ENCODE data around the gene PTRHD1. TPM values are rescaled to one million over a fixed set of nuclear protein-coding genes. Genes with fewer than 3 reads are reported as not detected.

The PTRHD1 gene
- polyA plus RNA-seq, 1 donor: 33.7 TPM

DNA sequence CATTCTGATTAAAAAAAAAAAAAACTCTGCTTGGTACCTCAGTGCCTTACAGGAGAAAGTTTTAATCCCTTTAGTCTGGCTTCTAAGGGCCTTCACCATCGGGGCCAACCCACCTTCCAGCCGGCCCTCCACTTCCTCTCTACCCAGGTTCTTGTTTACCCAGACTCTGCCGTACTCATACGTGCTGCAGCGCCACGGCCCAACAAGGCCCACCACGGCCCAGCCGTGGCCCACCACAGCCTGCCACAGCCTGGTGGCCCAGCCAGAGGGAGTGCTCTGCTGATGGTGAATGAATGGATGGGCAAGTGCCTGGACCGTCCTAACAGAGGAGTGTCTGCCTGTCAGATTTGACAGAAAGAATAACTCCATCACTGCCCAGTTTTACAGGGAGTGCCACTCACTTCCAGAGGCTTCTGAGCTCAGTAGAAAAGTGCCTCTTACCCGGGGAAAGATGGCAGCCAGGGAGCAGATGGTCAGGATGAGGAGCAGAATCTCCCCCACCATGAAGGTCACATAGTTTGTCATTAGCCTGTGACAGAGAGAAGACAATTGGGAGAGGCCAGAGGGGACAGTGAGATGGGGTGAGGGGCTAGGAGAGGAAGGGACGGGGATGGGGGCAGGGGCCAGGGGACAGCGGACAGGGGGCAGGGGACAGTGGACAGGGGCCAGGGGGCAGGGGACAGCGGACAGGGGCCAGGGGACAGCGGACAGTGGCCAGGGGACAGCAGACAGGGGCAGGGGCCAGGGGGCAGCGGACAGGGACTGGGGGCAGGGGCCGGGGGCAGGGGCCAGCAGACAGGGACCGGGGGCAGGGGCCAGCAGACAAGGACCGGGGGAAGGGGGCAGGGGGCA, 38.3 kb upstream of the PTRHD1 start:
- no peak for DNase-seq

DNA sequence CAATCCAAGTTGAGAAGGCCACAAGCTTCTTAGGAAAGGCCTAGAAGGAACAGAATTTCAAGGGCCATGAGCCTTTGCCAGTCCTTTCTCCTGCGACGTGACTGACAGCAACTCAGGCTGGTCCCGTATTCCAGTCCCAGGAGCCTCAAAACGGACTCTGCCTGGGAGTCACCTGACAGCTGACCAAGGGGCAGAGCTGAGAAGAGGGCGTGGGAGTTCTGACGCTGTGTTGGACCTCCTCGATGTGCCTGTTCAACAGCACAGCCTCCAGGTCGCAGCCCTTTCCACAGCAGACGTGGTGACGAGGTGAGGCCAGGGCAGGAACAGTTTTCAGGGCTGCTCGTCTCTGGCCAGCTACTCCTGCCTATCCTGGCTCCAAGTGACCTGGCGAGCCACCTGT, 37.6 kb upstream of the PTRHD1 start:
- no peak for DNase-seq

DNA sequence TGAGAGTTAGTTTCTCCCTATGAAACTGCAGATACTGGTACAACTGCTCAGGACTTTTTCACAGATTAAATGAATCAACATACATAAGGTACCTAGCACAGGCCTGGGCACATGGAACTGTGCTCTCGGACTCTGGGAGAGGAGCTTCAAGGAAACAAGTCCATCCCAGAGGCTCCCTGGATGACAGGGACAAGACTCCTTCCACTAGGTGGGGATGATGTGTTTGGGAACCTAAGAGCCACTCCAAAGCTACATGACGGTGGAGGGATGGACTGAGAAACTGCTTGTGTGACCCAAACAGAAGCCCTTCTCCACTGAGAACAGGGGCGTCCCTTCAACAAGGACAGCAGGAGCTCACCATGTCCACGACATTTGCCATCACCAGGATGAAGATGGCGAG, 37.2 kb upstream of the PTRHD1 start:
- no peak for DNase-seq

DNA sequence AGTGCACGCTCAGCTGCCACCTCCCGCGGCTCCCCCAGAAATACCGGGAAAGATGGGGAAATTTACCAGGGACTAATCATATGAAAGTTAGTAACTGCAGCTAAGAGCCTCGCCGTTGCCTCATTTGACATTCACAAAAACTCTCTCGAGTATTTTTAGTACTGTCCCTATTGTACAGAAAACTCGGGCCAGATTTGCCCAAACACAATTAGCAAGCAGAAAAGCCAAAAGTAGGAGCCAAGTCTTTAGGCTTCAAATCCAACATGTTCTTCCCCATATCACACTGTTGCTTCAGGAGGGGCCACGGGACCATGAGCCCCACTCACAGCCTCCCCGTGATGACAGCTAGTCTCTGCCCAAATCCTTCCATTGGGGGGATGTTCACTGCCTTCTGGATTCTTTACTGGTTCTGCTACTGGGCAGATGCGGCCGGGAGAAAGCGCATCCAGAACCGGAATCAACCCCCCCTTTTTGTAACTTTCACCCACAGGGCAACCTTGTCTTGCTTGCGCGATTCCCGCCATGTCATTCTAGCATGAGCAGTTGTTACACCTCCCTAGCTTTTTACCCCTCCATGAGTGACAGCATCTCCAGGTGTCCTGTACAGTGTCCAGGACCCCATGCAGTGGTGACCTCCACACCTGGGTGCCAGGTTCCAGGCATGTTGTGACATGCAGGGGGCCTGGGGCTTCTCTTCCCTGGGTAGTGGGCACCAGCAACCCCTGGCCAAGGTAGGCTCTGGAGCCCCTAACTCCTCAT, 35.2 kb upstream of the PTRHD1 start:
- no peak for DNase-seq

DNA sequence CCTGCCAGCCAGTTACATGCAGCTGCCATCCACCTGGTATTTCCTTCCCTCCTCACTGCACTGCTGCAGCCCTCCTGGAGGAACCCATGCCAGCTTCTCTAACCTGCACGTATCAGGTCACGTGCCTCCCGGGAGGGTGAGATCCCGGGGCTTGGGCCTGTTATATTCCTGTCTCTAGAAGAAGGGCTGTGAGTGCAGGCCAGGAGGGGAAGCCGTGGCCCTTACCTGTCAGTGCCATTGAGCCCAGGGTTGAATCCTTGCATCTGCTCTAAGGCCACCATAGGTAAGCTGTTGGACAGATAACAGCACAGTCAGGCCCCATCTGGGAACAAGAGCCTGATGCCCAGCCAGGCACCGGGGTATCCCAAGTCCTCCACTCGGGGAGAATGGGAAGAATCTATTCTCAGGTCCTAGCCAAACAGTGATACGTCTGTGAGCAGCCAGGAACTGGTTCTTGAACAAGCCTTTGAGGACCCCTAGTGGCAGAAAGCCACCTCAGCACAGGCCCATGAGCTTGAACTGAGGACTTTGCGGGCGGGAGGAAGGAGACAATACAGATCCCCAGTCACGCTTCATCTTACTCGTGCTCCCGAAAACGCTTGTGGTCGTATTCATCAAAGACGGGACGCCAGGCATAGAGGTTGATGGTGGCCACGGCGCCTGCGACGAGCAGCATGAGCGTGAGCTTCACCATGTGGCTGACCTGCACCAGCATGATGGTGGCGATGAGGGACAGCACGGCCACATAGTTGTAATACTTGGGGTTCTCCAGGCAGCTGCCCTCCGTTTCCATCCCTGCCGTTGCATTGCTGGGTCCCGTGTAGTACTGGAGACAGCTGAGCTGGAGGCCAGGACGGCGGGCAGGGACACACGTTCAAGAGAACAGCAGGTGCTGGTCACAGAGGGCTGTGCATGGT, 34.4 kb upstream of the PTRHD1 start:
- DNase-seq: peak; percentile 86

DNA sequence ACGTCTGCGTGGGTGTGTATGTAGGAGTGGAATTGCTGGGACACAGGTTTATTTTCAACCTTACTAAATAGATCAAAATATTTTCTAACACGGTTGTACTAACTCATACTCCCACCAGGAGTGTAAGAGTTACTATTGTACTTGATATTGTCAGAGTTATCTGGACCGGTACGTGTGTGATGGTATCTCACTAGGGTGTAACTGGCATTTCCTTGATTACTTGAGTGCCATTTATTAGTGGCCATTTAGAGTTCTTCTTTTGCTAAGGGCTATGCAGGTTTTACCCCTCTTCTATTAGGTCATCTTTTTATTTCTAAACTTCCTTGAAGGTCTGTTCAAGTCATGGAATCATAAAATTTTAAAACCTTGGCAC, 33.6 kb upstream of the PTRHD1 start:
- DNase-seq: no peak

DNA sequence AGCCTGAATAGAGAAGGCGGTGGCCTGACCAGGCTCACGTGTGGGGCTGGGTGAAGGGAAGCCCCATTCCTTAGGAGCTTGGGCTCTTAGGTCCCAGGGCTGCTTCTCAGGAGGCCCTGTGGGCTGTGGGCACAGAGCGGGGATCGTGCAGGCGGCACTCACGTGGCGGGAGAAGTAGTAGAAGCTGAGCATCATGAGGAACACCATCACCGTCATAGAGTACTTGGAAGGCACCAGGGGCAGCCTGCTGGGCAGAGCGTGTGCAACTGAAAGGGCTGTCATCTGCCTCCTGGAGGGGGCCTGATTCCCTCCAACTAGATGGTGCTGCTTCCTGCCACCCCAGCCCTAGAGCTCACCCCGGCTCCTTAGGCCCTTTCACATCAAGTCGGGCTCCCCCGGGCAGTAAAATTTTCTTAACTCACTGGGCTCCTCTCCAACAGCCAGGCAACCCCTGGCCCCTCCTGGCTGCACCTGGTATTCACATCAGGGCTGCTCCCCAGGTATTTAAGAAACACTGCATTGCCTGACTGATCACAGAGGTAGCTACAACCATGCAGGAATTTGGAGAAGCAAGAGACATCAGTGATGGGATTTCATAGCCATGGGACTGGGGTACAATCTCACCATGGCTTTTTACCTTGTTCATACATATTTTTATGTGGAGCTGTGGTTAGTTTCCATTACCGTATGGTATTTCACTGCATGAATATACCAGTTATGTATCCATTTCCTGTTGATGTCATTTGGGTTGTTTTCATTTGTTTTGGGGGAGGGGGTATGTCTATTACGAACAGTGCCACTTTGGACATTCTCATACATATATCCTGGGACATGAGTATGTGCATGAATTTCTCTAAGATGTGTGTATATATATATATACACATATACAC, 32.9 kb upstream of the PTRHD1 start:
- DNase-seq: no peak

DNA sequence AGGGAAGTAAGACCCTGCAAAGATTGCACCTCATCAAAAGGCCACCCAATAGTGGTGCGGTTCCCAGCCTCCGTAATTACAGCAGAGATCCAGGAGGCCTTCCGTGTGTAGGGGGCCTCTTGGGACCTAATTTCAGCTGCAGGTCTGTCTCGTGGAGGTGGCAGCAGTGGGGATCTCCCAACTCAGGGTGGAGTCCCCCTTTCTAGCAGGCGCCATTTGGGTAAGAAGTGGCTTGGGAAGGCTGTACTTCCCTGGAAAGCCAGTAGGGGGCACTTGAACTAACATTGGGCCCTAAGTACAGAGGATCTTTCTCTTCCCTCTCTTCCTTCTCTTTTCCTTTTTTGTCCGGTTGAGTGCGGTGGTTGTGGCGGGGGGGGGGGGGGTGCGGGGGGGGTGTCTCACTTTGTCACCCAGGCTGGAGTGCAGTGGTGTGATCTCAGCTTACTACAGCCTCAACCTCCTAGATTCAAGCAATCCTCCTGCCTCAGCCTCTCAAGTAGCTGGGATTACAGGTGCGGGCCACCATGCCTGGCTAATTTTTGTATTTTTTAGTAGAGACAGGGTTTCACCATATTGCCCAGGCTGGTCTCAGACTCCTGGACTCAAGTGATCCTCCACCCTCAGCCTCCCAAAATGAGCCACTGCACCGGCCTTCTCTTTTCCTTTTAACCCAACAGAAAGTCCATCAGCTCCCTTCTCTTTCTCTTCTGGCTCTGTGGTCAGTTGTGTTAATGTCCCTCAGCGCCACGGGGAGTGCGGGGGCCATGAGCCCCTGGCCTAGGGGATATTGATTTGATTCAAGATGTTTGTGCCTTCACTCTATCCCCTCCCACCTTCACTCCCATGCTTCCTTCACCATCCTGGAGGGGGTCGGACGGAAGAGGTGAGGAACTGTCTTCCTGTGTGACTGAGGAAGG, 32.0 kb upstream of the PTRHD1 start:
- no peak for DNase-seq

DNA sequence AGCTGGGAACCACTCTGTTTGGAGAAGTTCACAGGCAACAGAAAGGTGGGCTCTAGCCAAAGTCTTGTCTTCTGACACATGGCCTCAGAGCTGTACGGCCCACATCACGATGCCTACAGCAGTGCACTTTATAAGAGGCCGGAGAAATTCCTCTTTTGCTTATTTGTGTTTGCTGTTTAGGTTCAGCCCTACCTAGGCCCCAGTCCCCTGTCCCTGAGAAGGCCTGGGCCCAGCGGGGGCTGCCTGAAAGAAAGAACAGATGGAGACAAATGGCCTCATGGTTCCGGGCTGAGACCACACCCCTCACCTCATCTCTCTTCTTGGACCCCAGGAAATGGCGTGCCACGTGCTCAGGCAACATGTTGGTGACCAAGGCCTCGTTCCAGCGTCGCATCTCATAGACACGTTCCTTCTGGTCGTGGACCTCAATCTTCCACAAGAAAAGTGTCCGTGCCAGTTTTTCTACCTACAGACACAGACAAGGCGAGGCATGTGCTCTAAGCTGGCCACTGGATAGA, 30.9 kb upstream of the PTRHD1 start:
- no peak for DNase-seq

DNA sequence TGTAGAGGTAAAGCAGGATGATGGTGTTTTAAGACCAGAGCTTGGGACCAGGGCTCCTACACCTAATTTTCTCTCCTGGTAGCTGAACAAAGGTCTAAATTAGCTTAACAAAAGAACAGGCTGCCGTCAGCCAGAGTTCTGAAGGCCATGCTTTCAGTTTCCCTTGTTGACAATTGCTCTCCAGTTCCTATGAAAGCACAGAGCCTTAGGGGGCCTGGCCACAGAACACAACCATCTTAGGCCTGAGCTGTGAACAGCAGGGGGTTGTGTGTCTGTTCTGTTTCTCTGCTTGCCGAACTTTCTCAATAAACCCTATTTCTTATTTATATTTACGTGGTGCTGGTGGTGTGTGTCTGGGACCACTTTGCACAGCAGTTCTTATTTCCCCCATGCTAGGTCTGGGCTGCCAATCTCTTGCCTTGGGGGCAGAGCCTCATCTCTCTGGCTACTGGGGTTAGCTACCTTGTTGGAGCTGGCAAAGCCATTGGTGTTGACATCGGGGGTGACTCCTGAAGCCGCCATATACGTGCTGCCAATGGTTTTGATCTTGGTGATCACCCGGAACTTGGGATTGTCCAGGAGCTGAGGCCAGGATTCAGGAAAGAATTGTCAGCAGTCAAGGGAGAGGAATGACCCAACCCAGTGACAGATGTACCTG, 29.0 kb upstream of the PTRHD1 start:
- DNase-seq: no peak

DNA sequence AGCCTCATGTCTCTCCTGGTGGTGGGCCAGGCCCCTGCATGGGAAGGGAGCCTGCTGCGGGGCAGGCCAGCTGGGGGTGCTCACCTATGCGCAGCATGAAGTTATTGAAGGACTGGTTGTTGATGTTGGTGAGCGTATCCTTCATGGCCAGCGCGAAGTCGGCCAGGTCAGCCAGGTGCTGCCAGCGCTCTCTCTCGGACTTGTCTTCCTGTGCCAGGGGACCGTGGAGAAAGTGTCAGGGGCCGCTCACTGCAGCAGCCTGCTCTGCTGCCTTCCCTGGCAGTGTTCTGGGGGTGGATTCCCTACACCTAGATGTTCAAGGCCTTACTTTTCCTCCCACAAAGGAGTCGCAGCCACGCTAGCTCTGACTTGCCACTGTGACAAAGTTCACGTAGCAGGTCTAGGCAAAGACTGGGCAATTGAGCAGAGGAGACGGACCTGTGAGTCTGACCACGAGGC, 28.3 kb upstream of the PTRHD1 start:
- no peak for DNase-seq

DNA sequence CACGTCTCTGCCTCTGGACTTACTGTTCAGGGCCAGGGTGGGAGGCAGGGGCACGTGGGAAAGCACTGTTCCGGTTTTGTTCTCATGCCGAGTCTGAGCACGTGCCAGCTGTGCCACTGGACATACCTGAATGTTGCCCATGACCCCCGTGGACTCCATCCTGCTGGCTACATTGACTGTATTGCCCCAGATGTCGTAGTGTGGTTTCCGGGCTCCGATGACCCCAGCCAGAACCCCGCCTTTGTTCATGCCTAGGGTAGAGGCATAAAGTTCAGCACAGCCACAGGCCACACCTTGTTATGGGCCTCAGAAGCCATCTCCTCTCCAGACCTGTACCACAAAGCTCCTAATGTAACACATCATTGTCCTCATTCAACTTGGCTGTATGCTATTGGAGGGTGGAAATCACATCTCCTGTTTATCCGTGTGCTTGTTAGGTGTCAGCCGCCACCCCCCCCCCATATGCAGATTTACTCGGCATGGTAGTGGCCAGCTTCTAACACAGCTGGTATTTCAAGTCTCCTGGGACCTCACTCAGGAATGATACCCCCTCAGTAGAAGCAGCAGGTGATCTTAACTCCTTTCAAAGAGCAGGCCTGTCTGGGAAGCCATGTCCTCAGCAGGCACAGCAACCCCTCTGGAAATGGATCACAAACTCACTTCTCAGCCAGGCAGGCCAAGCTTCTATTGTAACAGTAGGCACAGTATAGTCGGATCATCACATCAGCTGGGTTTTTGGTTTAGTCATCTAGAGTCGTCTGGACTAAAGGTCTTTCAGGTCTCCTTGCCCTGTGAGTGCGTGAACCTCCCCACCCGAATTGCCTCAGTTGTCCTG, 27.6 kb upstream of the PTRHD1 start:
- DNase-seq: no peak

DNA sequence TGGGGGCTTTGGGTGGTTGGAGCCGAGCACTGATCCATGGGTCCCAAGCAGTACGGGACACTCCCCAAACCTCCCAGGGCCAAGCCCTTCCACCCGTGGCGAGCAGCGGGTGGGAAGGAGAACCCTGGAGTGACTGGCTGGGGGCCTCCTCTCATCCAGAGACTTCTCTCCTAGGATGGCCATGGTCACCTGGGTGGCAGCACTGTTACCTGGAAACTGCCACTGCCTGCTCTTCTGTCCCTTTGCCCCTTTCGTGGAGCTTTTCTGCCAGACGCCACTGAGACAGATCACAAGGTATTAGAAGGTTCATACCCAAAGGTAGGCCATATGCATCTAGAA, 27.0 kb upstream of the PTRHD1 start:
- no peak for DNase-seq

DNA sequence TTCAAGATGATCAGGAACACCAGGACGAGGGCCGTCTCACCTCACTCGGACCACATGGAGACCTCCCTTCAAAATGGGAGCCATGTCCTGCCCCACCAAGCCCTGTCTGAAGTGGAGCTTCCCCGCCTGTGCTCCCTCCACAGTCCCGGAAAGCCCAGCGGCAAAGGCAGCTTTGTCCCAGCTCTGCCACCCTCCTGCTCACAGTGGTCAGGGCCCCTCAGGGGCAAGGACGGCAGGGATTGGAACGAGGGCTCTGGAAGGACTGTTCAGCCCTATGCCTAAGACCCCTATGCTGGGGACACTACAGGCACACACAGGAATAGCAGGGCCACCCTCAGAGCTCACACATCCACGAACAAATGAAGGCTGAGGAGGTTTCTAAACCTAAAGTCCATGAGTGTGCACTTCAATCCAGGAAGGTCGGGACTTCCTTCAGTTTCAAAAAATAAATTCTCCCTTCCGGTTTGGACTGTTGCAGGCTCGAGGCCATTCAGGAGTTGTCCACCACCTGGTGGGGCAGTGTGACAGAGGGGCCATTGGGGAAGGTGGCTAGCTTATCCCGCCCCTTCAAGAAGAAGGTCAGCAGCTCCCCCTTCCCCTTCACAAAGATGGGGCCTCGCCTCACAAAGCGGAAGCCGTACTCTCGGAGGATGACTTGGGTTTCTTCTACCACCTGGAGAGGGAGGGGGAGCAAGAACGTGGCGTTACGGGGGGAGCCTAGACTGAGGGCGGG, 26.4 kb upstream of the PTRHD1 start:
- no peak for DNase-seq

DNA sequence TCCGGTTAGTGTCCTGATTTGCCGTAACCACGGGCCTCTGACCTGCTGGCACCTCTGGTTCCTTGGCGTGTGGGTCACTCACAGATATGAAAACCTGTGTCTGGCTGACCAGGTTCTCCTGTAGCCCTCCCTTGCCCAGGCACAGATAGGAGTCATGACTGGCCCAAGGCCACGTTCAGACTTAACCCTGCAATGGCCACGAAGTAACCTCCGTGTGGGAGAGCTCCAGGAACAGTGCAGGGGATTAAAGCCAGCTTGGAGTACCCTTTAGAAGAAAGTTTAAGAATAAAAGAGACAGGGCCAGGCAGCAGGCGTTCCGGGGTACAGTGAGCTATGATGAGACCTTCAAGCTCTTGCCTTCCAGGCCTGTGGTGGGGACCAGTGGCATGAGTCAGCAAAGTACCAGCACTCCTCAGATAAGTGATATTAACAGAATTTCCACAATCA, 25.6 kb upstream of the PTRHD1 start:
- no peak for DNase-seq

DNA sequence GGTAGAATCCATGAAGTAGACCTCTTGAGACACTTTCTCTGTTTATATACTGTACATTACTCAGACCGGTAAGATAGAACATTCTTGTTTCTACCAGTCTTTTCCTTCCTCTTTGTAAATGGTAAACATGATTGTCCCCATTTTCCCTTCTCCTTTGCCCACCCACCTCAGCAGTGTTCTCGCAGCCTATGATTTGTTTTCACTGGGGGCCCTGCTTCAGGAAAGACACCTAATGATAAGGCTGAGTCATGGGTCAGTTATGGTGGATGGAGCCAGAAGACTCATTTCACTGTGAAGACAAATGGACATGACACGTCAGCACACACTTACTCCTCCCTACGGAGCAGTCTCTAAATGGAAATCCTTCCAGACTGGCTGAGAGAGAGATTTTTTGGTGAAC, 23.7 kb upstream of the PTRHD1 start:
- no peak for DNase-seq

DNA sequence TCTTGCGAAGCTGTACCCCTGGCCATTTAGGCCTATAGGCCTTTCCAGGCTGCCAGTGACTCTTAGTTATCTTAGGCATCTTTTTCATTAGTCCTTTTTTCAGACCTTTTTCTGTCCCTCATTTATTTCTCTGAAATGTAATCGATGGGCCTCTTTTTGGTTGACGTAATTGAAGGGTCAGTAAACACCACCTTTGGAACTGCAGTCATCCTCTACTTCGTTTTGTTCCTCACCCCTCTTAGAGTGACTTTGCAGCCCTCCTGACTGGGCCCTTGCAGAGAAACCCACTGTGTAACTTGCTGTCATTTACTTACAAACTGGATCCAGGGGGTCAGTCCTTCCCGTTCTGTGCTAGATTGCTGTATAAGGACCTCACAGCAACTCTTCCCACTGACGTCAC, 23.2 kb upstream of the PTRHD1 start:
- DNase-seq: no peak

DNA sequence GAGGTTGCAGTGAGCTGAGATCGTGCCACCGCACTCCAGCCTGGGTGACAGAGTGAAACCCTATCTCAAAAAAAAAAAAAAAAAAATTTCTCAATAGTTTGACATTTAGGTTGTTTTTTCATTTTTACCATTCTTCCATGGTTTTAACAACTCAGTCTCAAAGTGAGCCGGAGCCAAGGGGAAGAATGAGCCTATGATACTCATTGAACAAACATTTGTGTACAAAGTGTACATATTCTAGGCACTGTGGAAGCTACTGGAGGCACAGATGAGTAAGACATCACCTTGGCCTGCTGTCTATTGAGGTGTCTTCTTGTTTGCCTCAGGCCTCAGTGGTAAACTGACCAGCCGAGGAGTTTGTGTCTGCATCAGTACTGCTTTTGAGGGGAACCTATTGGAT, 22.0 kb upstream of the PTRHD1 start:
- no peak for DNase-seq
